Activated T-cell treated with anti-CD3 and anti-CD28 coated beads, Interleukin-2, amount 50 U/mL, for 48 hours (primary cell): ENCODE results near the gene ELP4.

Experiments used
- DNase-seq, 2 experiments: peaks; one replicate each; pipeline ENCODE4 v3.0.0-alpha.2; 2020

The ELP4 gene

GRCh38 chr11:31826536-31827438, 317.2 kb downstream of the ELP4 start:
- peak; percentile 24 to 25 for DNase-seq

GRCh38 chr11:31827455-31828206, 318.1 kb downstream of the ELP4 start:
- DNase-seq = peak in 1 of 2 experiments; percentile 16

GRCh38 chr11:31828217-31828616, 318.6 kb downstream of the ELP4 start:
- DNase-seq = no peak

- DNase-seq = no peak
Observed at GRCh38 chr11:31830406-31830805, 320.8 kb downstream of the ELP4 start.

GRCh38 chr11:31834237-31834636, 324.7 kb downstream of the ELP4 start:
- DNase-seq = no peak
